B cell (primary cell): ENCODE data around the gene NME3. TPM values are rescaled to one million over a fixed set of nuclear protein-coding genes. Genes with fewer than 3 reads are reported as not detected.

ENCODE experiments used
- ATAC-seq: fragments of 200-7000 bp; cut with Tn5 transposase; one replicate; pipeline ENCODE4 v1.10.0; 2021; ENCODE audit warnings: low read depth, mild to moderate bottlenecking, moderate number of reproducible peaks, moderate library complexity
- CTCF ChIA-PET: fragments of 350-600 bp; sonication (Branson Sonifier 250); formaldehyde crosslinking; loops from one replicate; lab custom pipeline; 2021; ENCODE audit warnings: antibody characterized with exemption, inconsistent platforms; lab: Charles Lee
- POLR2A ChIA-PET: fragments of 350-600 bp; sonication (Branson Sonifier 250); formaldehyde crosslinking; loops from one replicate; lab custom pipeline; 2021; ENCODE audit warnings: antibody characterized with exemption; lab: Charles Lee
- DNase-seq: peaks from one replicate; pipeline ENCODE4 v3.0.0; 2013
- H2AFZ ChIP-seq: 2 replicates; pipeline ENCODE4 v1.6.1; 2012; ENCODE audit warnings: mild to moderate bottlenecking, low read depth, low read length; ENCODE audit not compliant: insufficient read depth, poor library complexity, severe bottlenecking
- H3K27ac ChIP-seq, 2 donors: 1 replicate in 1 of 2; 2 replicates in 1 of 2; pipeline ENCODE4 v1.5.1; 2012 to 2013; ENCODE audit warnings: low read length in 2 of 2, mild to moderate bottlenecking in 2 of 2, moderate library complexity in 1 of 2
- H3K27me3 ChIP-seq, 4 experiments: fragments of 200-600 bp in 1 of 4; sonication (generic) in 1 of 4; replicated peaks in 1 of 4; 1 replicate in 2 of 4; 2 replicates in 2 of 4; pipeline versions ENCODE4 v1.6.1 to v1.7.0; 2013 to 2016; ENCODE audit warnings: low read length in 3 of 4, mild to moderate bottlenecking in 2 of 4, mixed read lengths in 1 of 4, moderate library complexity in 1 of 4; ENCODE audit not compliant: insufficient read depth in 4 of 4, control insufficient read depth in 3 of 4; ENCODE audit errors: control extremely low read depth in 1 of 4
- H3K36me3 ChIP-seq, 2 experiments: replicated peaks in 1 of 2; 1 replicate in 1 of 2; 2 replicates in 1 of 2; pipeline versions ENCODE4 v1.6.1 to v1.7.1; 2013; ENCODE audit warnings: low read length in 1 of 2; ENCODE audit not compliant: insufficient read depth in 2 of 2, control insufficient read depth in 1 of 2; ENCODE audit errors: control extremely low read depth in 1 of 2, extremely low read depth in 1 of 2
- H3K4me1 ChIP-seq, 2 donors: fragments of 200-600 bp in 1 of 2; sonication (generic) in 1 of 2; 1 replicate in 1 of 2; 2 replicates in 1 of 2; pipeline versions ENCODE4 v1.5.1 to v1.6.1; 2013 to 2017; ENCODE audit warnings: low read length in 2 of 2; ENCODE audit not compliant: control insufficient read depth in 2 of 2, insufficient read depth in 2 of 2
- H3K4me2 ChIP-seq: replicated peaks from 2 replicates; pipeline ENCODE3; 2012; ENCODE audit warnings: mild to moderate bottlenecking, low read depth, low read length; ENCODE audit not compliant: poor library complexity, severe bottlenecking
- H3K4me3 ChIP-seq, 5 experiments: fragments of 200-600 bp in 1 of 5; sonication (generic) in 1 of 5; 1 replicate in 3 of 5; 2 replicates in 2 of 5; pipeline versions ENCODE4 v1.5.1 to v1.7.0; 2011 to 2016; ENCODE audit warnings: low read length in 4 of 5, mild to moderate bottlenecking in 4 of 5, low read depth in 2 of 5, control low read depth in 1 of 5, moderate library complexity in 1 of 5; ENCODE audit not compliant: insufficient read depth in 1 of 5; ENCODE audit errors: control extremely low read depth in 1 of 5, extremely low read depth in 1 of 5
- H3K79me2 ChIP-seq: fragments of 200-600 bp; sonication (generic); one replicate; pipeline ENCODE4 v1.6.0; 2016; ENCODE audit warnings: low read length; ENCODE audit not compliant: control insufficient read depth, insufficient read depth
- H3K9ac ChIP-seq: fragments of 200-600 bp; sonication (generic); 2 replicates; pipeline ENCODE4 v1.6.1; 2017; ENCODE audit warnings: mild to moderate bottlenecking, low read length, moderate library complexity
- H3K9me3 ChIP-seq, 3 donors: one replicate each; pipeline versions ENCODE4 v1.6.1 to v1.7.1; 2013; ENCODE audit warnings: low read length in 2 of 3; ENCODE audit not compliant: control insufficient read depth in 2 of 3, insufficient read depth in 1 of 3; ENCODE audit errors: control extremely low read depth in 1 of 3
- H4K20me1 ChIP-seq: 2 replicates; pipeline ENCODE4 v1.6.0; 2012; ENCODE audit warnings: mild to moderate bottlenecking, low read length; ENCODE audit not compliant: insufficient read depth, control insufficient read depth, poor library complexity, severe bottlenecking
- H3K27ac Mint-ChIP-seq: one replicate; pipeline ENCODE4 v1.8.0; 2021; ENCODE audit warnings: mixed read lengths
- H3K27me3 Mint-ChIP-seq: one replicate; pipeline ENCODE4 v1.8.0; 2021; ENCODE audit warnings: mixed read lengths
- H3K4me1 Mint-ChIP-seq: one replicate; pipeline ENCODE4 v1.8.0; 2021; ENCODE audit warnings: mixed read lengths
- H3K4me3 Mint-ChIP-seq: one replicate; pipeline ENCODE4 v1.8.0; 2021; ENCODE audit warnings: mixed read lengths
- H3K9me3 Mint-ChIP-seq: one replicate; pipeline ENCODE4 v1.8.0; 2022; ENCODE audit warnings: mixed read lengths; ENCODE audit not compliant: insufficient read depth
- EZH2 ChIP-seq: IDR thresholded peaks from 2 replicates; pipeline ENCODE4 v1.6.1; 2012; ENCODE audit warnings: borderline replicate concordance, low read depth, mild to moderate bottlenecking, moderate library complexity, low read length; ENCODE audit not compliant: insufficient read depth, poor library complexity, severe bottlenecking
- WGBS: methylation state at CpG from one replicate; pipeline ENCODE4 v1.1.5; 2013; ENCODE audit warnings: missing lambda C conversion rate; ENCODE audit not compliant: insufficient coverage; 5-methylcytosine and 5-hydroxymethylcytosine counted together
- intact Hi-C: fragments of 100-400 bp; cut with micrococcal nuclease; formaldehyde crosslinking; loops from one replicate; pipeline ENCODE4 v1.10.0; 2022
- polyA plus RNA-seq: library from polyadenylated mRNA; depleted of rRNA; stranded (reverse); fragments of >200 nt; gene quantifications from 2 replicates; pipeline ENCODE4 v1.2.3, GENCODE V29; 2012
- total RNA-seq, 2 donors: library from RNA; stranded (reverse); fragments of 120-200 nt in 1 of 2; gene quantifications; 1 replicate in 1 of 2; 2 replicates in 1 of 2; pipeline versions ENCODE4 v1.2.3 to v1.2.4, GENCODE V29; 2013 to 2022
- TF ChIP-seq, protein P1 (sequence below): fragments of 200-600 bp; IDR thresholded peaks from one replicate; pipeline ENCODE4 v1.8.0; 2022; ENCODE audit warnings: antibody characterized with exemption, mild to moderate bottlenecking

NME3 gene
- total and polyA plus RNA-seq, 2 donors (not counting 1 experiment from before 2014, with no cell fraction given): 63.2 to 150 TPM

DNA sequence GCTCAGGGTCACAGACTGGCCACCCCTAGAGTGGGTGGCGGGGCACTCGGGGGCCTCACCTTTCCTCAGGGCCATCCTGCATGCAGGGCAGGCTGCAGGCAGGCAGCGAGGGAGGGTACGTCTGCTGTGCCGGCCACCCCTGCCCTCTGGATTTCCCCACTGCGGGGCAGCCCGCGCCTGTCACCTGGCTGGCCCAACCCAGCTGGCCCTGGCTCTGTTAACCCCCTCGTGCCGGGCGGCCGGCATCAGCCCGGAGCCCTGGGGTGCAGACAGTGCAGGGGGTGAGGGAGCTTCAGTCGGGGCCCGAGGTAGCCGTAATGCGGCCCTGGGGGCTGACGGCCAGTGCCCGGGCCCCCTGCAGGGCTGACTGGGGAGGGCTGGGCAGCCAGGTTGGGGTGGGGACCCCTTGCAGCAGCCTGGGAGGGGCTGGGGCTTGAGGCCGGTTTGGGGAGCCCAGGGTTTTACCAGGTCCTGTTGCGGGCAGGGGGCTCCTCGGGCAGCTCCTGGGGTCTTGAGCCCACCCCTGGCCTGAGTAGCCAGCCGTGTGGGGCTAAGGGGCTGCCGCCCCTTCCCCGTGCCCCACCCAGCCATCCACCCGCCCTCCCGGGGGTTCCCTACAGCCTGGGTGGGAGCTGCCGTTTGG lies 22.4 kb upstream of the NME3 start, which contains the start of gene IGFALS:
TSS of gene IGFALS (minus strand) at position 128 of the 643 bp plus-strand sequence. CDS start at position 75, 53 bp downstream.
- Mint-ChIP-seq H3K27me3 (no peaks in the 10 kb centered on the region), H3K4me3 (no peak within 1 kb of the TSS), H3K9me3 (peaks cover 2% of the 10 kb centered on the region), H3K4me1 (no peaks in the 10 kb centered on the region), H3K27ac (no peak within 1 kb of the TSS)
- intact Hi-C loops: no loop called here
- H3K36me3 ChIP-seq: peaks cover 0 to 11% of the 10 kb centered on the region in 2 experiments
- WGBS: 93% methylated on average over 28 of the region's 28 CpGs
- DNase-seq (no peak), ATAC-seq (no peak)
- ChIA-PET CTCF (no interaction called here), POLR2A (no interaction called here)
- no peaks in the 10 kb centered on the region for H3K4me1 ChIP-seq
- no peak for TF ChIP-seq EZH2
- TF ChIP-seq, protein P1, sequence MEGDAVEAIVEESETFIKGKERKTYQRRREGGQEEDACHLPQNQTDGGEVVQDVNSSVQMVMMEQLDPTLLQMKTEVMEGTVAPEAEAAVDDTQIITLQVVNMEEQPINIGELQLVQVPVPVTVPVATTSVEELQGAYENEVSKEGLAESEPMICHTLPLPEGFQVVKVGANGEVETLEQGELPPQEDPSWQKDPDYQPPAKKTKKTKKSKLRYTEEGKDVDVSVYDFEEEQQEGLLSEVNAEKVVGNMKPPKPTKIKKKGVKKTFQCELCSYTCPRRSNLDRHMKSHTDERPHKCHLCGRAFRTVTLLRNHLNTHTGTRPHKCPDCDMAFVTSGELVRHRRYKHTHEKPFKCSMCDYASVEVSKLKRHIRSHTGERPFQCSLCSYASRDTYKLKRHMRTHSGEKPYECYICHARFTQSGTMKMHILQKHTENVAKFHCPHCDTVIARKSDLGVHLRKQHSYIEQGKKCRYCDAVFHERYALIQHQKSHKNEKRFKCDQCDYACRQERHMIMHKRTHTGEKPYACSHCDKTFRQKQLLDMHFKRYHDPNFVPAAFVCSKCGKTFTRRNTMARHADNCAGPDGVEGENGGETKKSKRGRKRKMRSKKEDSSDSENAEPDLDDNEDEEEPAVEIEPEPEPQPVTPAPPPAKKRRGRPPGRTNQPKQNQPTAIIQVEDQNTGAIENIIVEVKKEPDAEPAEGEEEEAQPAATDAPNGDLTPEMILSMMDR: no peak
- no peak within 1 kb of the TSS for H3K4me3 ChIP-seq
- H4K20me1 ChIP-seq: peaks cover 3% of the 10 kb centered on the region
- no peak within 1 kb of the TSS for H3K4me2 ChIP-seq
- H3K27me3 ChIP-seq: no peaks in the 10 kb centered on the region
- H3K9me3 ChIP-seq: peaks cover 0 to 19% (median 7%) of the 10 kb centered on the region in 3 donors
- peaks cover 14% of the 10 kb centered on the region for H3K79me2 ChIP-seq
- H3K9ac ChIP-seq: no peak within 1 kb of the TSS
- no peak within 1 kb of the TSS for H3K27ac ChIP-seq
- no peak within 1 kb of the TSS for H2AFZ ChIP-seq

DNA sequence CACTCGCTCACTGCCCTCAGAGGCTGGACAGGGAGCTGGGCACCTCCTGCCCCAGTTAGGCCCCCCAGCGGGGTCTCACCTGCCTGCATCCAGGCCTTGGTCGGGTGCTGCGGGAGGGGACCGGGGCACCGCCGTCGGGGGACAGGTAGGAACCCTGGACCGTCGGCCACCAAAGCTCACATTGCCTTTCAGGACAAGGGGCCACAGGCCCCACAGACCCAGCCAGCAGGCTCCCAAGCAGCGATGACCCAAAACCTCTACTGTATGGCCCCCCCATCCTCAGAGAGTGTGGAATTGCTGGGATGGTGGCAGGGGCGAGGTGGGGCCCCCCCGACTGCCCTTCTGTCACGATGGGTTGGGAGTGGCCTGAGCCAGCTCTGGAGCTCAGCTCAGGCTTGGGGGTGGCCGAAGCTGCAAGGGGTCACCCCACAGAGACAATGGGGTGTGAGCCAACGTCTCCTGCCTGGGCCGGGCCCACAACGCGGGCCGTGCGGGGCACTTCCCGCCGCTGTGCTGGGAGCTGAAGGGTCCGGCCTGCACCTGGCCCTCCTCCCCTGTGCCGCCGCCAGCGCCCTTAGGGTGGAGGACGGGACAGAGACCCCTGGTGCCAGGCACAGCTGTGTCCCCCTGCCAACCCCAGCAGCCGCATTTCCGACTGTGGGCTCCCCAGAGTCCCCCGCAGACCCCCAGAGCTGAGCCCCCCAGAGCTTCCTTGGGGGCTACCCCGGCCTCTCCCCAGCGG lies 21.7 kb upstream of the NME3 start:
- POLR2A ChIA-PET: no interaction called here
- Histone ChIP-seq H3K4me3 (no peak overlapping the region), H3K27me3 (no peaks in the 10 kb centered on the region), H2AFZ (no peak overlapping the region), H3K27ac (no peak overlapping the region), H3K9me3 (peaks cover 0 to 12% (median 6%) of the 10 kb centered on the region in 3 donors), H3K36me3 (peaks cover 0 to 18% of the 10 kb centered on the region in 2 experiments), H3K79me2 (peaks cover 21% of the 10 kb centered on the region), H3K4me1 (no peaks in the 10 kb centered on the region), H3K9ac (no peak overlapping the region), H3K4me2 (no peak overlapping the region), H4K20me1 (peaks cover 10% of the 10 kb centered on the region)
- intact Hi-C loops: no loop called here
- CTCF ChIA-PET: no interaction called here
- H3K4me3 Mint-ChIP-seq: no peak overlapping the region
- H3K4me1 Mint-ChIP-seq: no peaks in the 10 kb centered on the region
- 96% methylated on average over 32 of the region's 33 CpGs for WGBS
- ATAC-seq (no peak), DNase-seq (no peak)
- H3K27ac Mint-ChIP-seq: no peak overlapping the region
- peaks cover 2% of the 10 kb centered on the region for H3K9me3 Mint-ChIP-seq
- no peak for TF ChIP-seq EZH2
- TF ChIP-seq, protein P1: no peak
- H3K27me3 Mint-ChIP-seq: no peaks in the 10 kb centered on the region
